ENCODE measurements around the gene TDRD12. TPM values are rescaled to one million over a fixed set of nuclear protein-coding genes. Genes with fewer than 3 reads are reported as not detected.

The TDRD12 gene
- total and polyA plus RNA-seq, 2 of the 13 experiments (the other 11 are each of a cell fraction or from before 2014, with no cell fraction given), result 0.03 to 0.40 TPM

DNA sequence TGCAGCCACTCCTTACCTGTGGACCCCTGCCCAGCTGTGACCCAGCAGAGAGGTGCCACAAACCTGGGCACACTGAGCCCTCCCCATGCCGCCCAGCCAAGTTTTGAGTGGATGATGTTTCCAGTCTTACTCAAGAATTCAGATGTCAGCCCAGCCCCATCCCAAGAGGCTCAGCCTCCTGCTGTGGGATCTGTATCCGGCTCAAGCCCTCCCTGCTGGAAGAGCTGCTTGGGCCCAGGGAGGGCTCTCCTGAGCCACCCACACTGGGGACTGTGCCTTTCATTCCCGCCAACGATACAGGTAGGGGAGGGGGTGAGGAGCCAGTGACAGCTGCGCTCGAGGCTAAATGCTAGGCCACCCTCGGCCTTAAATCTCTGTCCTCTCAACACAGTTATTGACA is 155.9 kb downstream of the TDRD12 start (continued):
- TF ChIP-seq CHD2 (IDR thresholded peaks at IDR 0.05; ENCODE audit: low read depth, low read length), result no peak
- TF ChIP-seq, protein P1, sequence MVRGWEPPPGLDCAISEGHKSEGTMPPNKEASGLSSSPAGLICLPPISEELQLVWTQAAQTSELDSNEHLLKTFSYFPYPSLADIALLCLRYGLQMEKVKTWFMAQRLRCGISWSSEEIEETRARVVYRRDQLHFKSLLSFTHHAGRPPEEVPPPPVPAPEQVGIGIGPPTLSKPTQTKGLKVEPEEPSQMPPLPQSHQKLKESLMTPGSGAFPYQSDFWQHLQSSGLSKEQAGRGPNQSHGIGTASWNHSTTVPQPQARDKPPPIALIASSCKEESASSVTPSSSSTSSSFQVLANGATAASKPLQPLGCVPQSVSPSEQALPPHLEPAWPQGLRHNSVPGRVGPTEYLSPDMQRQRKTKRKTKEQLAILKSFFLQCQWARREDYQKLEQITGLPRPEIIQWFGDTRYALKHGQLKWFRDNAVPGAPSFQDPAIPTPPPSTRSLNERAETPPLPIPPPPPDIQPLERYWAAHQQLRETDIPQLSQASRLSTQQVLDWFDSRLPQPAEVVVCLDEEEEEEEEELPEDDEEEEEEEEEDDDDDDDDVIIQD (CRISPR knock-in tag; IDR thresholded peaks at IDR 0.05; ENCODE audit: low read depth), result no peak
- no peak for TF ChIP-seq ELF3 (CRISPR knock-in tag; IDR thresholded peaks at IDR 0.05)
- no peak for TF ChIP-seq ZFYVE20 (CRISPR knock-in tag; IDR thresholded peaks at IDR 0.05; ENCODE audit: borderline replicate concordance, low read depth)
- no peak for TF ChIP-seq JUND (CRISPR knock-in tag; IDR thresholded peaks at IDR 0.05)
- no peak for TF ChIP-seq ZMYM2 (CRISPR knock-in tag; IDR thresholded peaks at IDR 0.05)
- TF ChIP-seq, protein P2, sequence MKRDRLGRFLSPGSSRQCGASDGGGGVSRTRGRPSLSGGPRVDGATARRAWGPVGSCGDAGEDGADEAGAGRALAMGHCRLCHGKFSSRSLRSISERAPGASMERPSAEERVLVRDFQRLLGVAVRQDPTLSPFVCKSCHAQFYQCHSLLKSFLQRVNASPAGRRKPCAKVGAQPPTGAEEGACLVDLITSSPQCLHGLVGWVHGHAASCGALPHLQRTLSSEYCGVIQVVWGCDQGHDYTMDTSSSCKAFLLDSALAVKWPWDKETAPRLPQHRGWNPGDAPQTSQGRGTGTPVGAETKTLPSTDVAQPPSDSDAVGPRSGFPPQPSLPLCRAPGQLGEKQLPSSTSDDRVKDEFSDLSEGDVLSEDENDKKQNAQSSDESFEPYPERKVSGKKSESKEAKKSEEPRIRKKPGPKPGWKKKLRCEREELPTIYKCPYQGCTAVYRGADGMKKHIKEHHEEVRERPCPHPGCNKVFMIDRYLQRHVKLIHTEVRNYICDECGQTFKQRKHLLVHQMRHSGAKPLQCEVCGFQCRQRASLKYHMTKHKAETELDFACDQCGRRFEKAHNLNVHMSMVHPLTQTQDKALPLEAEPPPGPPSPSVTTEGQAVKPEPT (CRISPR knock-in tag; IDR thresholded peaks at IDR 0.05; ENCODE audit: low read depth), result no peak
- no peak for TF ChIP-seq ZSCAN31 (CRISPR knock-in tag; IDR thresholded peaks at IDR 0.05; ENCODE audit: low read depth)
- TF ChIP-seq, protein P3, sequence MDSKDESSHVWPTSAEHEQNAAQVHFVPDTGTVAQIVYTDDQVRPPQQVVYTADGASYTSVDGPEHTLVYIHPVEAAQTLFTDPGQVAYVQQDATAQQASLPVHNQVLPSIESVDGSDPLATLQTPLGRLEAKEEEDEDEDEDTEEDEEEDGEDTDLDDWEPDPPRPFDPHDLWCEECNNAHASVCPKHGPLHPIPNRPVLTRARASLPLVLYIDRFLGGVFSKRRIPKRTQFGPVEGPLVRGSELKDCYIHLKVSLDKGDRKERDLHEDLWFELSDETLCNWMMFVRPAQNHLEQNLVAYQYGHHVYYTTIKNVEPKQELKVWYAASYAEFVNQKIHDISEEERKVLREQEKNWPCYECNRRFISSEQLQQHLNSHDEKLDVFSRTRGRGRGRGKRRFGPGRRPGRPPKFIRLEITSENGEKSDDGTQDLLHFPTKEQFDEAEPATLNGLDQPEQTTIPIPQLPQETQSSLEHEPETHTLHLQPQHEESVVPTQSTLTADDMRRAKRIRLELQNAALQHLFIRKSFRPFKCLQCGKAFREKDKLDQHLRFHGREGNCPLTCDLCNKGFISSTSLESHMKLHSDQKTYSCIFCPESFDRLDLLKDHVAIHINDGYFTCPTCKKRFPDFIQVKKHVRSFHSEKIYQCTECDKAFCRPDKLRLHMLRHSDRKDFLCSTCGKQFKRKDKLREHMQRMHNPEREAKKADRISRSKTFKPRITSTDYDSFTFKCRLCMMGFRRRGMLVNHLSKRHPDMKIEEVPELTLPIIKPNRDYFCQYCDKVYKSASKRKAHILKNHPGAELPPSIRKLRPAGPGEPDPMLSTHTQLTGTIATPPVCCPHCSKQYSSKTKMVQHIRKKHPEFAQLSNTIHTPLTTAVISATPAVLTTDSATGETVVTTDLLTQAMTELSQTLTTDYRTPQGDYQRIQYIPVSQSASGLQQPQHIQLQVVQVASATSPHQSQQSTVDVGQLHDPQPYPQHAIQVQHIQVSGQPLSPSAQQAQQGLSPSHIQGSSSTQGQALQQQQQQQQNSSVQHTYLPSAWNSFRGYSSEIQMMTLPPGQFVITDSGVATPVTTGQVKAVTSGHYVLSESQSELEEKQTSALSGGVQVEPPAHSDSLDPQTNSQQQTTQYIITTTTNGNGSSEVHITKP (CRISPR knock-in tag; IDR thresholded peaks at IDR 0.05; ENCODE audit: low read depth), result no peak

Data from HepG2 (cell line).